GM23338 (cell line): Measurements from ENCODE around the gene HAT1. TPM values are rescaled to one million over a fixed set of nuclear protein-coding genes. Genes with fewer than 3 reads are reported as not detected.

ENCODE experiments used
- ATAC-seq: fragments of 200-7000 bp; cut with Tn5 transposase; 3 replicates; pipeline ENCODE4 v1.9.1; 2020
- DNase-seq: peaks from one replicate; pipeline ENCODE4 v3.0.0-alpha.2; 2015; ENCODE audit warnings: low spot score
- H2AFZ ChIP-seq: fragments of 200-600 bp; sonication (generic); 2 replicates; pipeline ENCODE4 v1.8.0; 2016; ENCODE audit warnings: antibody characterized with exemption, mild to moderate bottlenecking, moderate library complexity
- H3F3A ChIP-seq: fragments of 200-600 bp; sonication (generic); replicated peaks from 2 replicates; pipeline ENCODE4 v1.8.0; 2017; ENCODE audit warnings: antibody characterized with exemption, mixed run types, low read depth
- H3K27ac ChIP-seq: fragments of 200-600 bp; sonication (generic); 2 replicates; pipeline ENCODE4 v1.6.1; 2016; ENCODE audit warnings: low read depth
- H3K27me3 ChIP-seq: fragments of 200-600 bp; sonication (generic); 2 replicates; pipeline ENCODE4 v1.8.0; 2016; ENCODE audit warnings: mild to moderate bottlenecking, mixed run types, moderate library complexity; ENCODE audit not compliant: insufficient read depth
- H3K36me3 ChIP-seq: fragments of 200-600 bp; sonication (generic); 2 replicates; pipeline ENCODE4 v1.8.0; 2016; ENCODE audit warnings: mild to moderate bottlenecking; ENCODE audit not compliant: insufficient read depth
- H3K4me1 ChIP-seq: fragments of 200-600 bp; sonication (generic); 2 replicates; pipeline ENCODE4 v1.8.0; 2016; ENCODE audit warnings: mild to moderate bottlenecking, moderate library complexity; ENCODE audit not compliant: insufficient read depth
- H3K4me2 ChIP-seq: fragments of 200-600 bp; sonication (generic); 2 replicates; pipeline ENCODE4 v1.7.1; 2017; ENCODE audit warnings: mixed run types
- H3K4me3 ChIP-seq: fragments of 200-600 bp; sonication (generic); 2 replicates; pipeline ENCODE4 v1.6.1; 2016; ENCODE audit warnings: mixed run types
- H3K79me2 ChIP-seq: fragments of 200-600 bp; sonication (generic); replicated peaks from 2 replicates; pipeline ENCODE4 v1.8.0; 2017; ENCODE audit warnings: mild to moderate bottlenecking; ENCODE audit not compliant: insufficient read depth
- H3K9me2 ChIP-seq: fragments of 200-600 bp; sonication (generic); 2 replicates; pipeline ENCODE4 v1.8.0; 2017; ENCODE audit not compliant: insufficient read depth
- H4K20me1 ChIP-seq: fragments of 200-600 bp; sonication (generic); replicated peaks from 2 replicates; pipeline ENCODE4 v1.8.0; 2017; ENCODE audit warnings: mild to moderate bottlenecking; ENCODE audit not compliant: insufficient read depth
- H3K27ac Mint-ChIP-seq: 2 replicates; pipeline ENCODE4 v1.8.0; 2020; ENCODE audit warnings: inconsistent platforms, mild to moderate bottlenecking, moderate library complexity, mixed read lengths
- H3K27me3 Mint-ChIP-seq: 3 replicates; pipeline ENCODE4 v1.8.0; 2022; ENCODE audit warnings: low read depth, mild to moderate bottlenecking, moderate library complexity, mixed read lengths, inconsistent platforms; ENCODE audit not compliant: insufficient read depth, poor library complexity
- H3K36me3 Mint-ChIP-seq: 3 replicates; pipeline ENCODE4 v1.8.0; 2021; ENCODE audit warnings: low read depth, mild to moderate bottlenecking, inconsistent platforms, moderate library complexity, mixed read lengths
- H3K4me1 Mint-ChIP-seq: 3 replicates; pipeline ENCODE4 v1.8.0; 2020; ENCODE audit warnings: mild to moderate bottlenecking, inconsistent platforms, mixed read lengths
- H3K4me3 Mint-ChIP-seq: 3 replicates; pipeline ENCODE4 v1.8.0; 2021; ENCODE audit warnings: moderate library complexity, mild to moderate bottlenecking, inconsistent platforms, mixed read lengths
- H3K9me3 Mint-ChIP-seq: 3 replicates; pipeline ENCODE4 v1.8.0; 2020; ENCODE audit warnings: moderate library complexity, mild to moderate bottlenecking, inconsistent platforms, mixed read lengths
- CREB1 ChIP-seq: fragments of 250-450 bp; sonication (Bioruptor Pico); IDR thresholded peaks from 2 replicates; pipeline ENCODE4 v1.5.0; 2020; ENCODE audit warnings: low read depth, mild to moderate bottlenecking, moderate library complexity
- CTCF ChIP-seq, 2 experiments: fragments of 200-600 bp in 1 of 2; sonication (generic) in 1 of 2; conservative IDR thresholded peaks; 2 replicates each; pipeline versions ENCODE4 v1.5.1 to v1.6.1; 2016 to 2017; ENCODE audit warnings: antibody characterized with exemption in 2 of 2, low read depth in 2 of 2, mild to moderate bottlenecking in 2 of 2, moderate library complexity in 1 of 2
- JUNB ChIP-seq: IDR thresholded peaks from one replicate; pipeline ENCODE4 v1.6.1; 2016; ENCODE audit warnings: antibody characterized with exemption; ENCODE audit not compliant: unreplicated experiment
- POLR2AphosphoS5 ChIP-seq: IDR thresholded peaks from 2 replicates; pipeline ENCODE4 v1.6.1; 2016; ENCODE audit warnings: antibody characterized with exemption, low read depth
- REST ChIP-seq: IDR thresholded peaks from one replicate; pipeline ENCODE4 v1.6.1; 2018; ENCODE audit warnings: antibody characterized with exemption; ENCODE audit not compliant: unreplicated experiment
- ZNF114 ChIP-seq: fragments of 250-450 bp; sonication (Bioruptor Pico); IDR thresholded peaks from 2 replicates; pipeline ENCODE4 v1.5.0; 2020; ENCODE audit warnings: mild to moderate bottlenecking, moderate library complexity
- polyA plus RNA-seq: library from polyadenylated mRNA; unstranded; fragments of >200 nt; fragmentation: Nextera tagmentation; extraction: Ambion mirVana; gene quantifications from 2 replicates; pipeline ENCODE4 v1.2.1, GENCODE V29; 2016
- total RNA-seq: library from RNA; depleted of rRNA; stranded (reverse); fragments of >200 nt; shearing (Covaris generic); gene quantifications from 2 replicates; pipeline ENCODE4 v1.2.3, GENCODE V29; 2014
- TF ChIP-seq, protein P1 (sequence below): fragments of 250-450 bp; sonication (Bioruptor Pico); IDR thresholded peaks from 2 replicates; pipeline ENCODE4 v1.5.0; 2020; ENCODE audit warnings: mild to moderate bottlenecking, moderate library complexity

HAT1 gene
- total and polyA plus RNA-seq, 2 experiments from 2014 or later, result 67.2 to 67.5 TPM

- H3K4me1 Mint-ChIP-seq, result no peaks in the 10 kb centered on the region
- TF ChIP-seq CTCF (conservative IDR thresholded peaks at IDR 0.05; ENCODE audit: low read depth in 2 of 2) (no peak), POLR2AphosphoS5 (no peak), JUNB (no peak), CREB1 (CRISPR knock-in tag) (no peak), REST (no peak), ZNF114 (CRISPR knock-in tag) (no peak)
- TF ChIP-seq, protein P1, sequence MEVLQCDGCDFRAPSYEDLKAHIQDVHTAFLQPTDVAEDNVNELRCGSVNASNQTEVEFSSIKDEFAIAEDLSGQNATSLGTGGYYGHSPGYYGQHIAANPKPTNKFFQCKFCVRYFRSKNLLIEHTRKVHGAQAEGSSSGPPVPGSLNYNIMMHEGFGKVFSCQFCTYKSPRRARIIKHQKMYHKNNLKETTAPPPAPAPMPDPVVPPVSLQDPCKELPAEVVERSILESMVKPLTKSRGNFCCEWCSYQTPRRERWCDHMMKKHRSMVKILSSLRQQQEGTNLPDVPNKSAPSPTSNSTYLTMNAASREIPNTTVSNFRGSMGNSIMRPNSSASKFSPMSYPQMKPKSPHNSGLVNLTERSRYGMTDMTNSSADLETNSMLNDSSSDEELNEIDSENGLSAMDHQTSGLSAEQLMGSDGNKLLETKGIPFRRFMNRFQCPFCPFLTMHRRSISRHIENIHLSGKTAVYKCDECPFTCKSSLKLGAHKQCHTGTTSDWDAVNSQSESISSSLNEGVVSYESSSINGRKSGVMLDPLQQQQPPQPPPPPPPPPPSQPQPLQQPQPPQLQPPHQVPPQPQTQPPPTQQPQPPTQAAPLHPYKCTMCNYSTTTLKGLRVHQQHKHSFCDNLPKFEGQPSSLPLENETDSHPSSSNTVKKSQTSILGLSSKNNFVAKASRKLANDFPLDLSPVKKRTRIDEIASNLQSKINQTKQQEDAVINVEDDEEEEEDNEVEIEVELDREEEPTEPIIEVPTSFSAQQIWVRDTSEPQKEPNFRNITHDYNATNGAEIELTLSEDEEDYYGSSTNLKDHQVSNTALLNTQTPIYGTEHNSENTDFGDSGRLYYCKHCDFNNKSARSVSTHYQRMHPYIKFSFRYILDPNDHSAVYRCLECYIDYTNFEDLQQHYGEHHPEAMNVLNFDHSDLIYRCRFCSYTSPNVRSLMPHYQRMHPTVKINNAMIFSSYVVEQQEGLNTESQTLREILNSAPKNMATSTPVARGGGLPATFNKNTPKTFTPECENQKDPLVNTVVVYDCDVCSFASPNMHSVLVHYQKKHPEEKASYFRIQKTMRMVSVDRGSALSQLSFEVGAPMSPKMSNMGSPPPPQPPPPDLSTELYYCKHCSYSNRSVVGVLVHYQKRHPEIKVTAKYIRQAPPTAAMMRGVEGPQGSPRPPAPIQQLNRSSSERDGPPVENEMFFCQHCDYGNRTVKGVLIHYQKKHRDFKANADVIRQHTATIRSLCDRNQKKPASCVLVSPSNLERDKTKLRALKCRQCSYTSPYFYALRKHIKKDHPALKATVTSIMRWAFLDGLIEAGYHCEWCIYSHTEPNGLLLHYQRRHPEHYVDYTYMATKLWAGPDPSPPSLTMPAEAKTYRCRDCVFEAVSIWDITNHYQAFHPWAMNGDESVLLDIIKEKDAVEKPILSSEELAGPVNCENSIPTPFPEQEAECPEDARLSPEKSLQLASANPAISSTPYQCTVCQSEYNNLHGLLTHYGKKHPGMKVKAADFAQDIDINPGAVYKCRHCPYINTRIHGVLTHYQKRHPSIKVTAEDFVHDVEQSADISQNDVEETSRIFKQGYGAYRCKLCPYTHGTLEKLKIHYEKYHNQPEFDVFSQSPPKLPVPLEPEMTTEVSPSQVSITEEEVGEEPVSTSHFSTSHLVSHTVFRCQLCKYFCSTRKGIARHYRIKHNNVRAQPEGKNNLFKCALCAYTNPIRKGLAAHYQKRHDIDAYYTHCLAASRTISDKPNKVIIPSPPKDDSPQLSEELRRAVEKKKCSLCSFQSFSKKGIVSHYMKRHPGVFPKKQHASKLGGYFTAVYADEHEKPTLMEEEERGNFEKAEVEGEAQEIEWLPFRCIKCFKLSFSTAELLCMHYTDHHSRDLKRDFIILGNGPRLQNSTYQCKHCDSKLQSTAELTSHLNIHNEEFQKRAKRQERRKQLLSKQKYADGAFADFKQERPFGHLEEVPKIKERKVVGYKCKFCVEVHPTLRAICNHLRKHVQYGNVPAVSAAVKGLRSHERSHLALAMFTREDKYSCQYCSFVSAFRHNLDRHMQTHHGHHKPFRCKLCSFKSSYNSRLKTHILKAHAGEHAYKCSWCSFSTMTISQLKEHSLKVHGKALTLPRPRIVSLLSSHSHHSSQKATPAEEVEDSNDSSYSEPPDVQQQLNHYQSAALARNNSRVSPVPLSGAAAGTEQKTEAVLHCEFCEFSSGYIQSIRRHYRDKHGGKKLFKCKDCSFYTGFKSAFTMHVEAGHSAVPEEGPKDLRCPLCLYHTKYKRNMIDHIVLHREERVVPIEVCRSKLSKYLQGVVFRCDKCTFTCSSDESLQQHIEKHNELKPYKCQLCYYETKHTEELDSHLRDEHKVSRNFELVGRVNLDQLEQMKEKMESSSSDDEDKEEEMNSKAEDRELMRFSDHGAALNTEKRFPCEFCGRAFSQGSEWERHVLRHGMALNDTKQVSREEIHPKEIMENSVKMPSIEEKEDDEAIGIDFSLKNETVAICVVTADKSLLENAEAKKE (CRISPR knock-in tag), result no peak
- H2AFZ ChIP-seq, result no peak overlapping the region
- ATAC-seq (no peak), DNase-seq (no peak)
- no peak overlapping the region for H3K4me3 Mint-ChIP-seq
- no peaks in the 10 kb centered on the region for H3K9me2 ChIP-seq
- 0 out of 2 replicates have a peak, but pooled peaks cover 3% of the 10 kb centered on the region for H3K36me3 ChIP-seq
- H3K27me3 Mint-ChIP-seq, result no peaks in the 10 kb centered on the region
- H3K27me3 ChIP-seq, result no peaks in the 10 kb centered on the region
- H3K4me2 ChIP-seq, result no peak overlapping the region
- H3K36me3 Mint-ChIP-seq, result peaks cover 37% of the 10 kb centered on the region
- H3F3A ChIP-seq, result no peaks in the 10 kb centered on the region
- H3K4me1 ChIP-seq, result no peaks in the 10 kb centered on the region
- H3K79me2 ChIP-seq, result peaks cover 86% of the 10 kb centered on the region
- peaks cover 17% of the 10 kb centered on the region for H4K20me1 ChIP-seq
- peaks cover 19% of the 10 kb centered on the region for H3K9me3 Mint-ChIP-seq
- no peak overlapping the region for H3K27ac ChIP-seq
- no peak overlapping the region for H3K27ac Mint-ChIP-seq
- H3K4me3 ChIP-seq, result no peak overlapping the region
Observed at GRCh38 chr2:171941316-171941699, 19.0 kb downstream of the HAT1 start.
